GM21515 (cell line): Measurements from ENCODE around the gene SHMT2.
A peak's percentile ranks its signal among the peaks of the same experiment; 100 is the strongest.

Source experiments
- ATAC-seq: cut with Tn5 transposase; IDR thresholded peaks from one replicate; pipeline ENCODE4 v1.9.1; 2021; ENCODE audit not compliant: unreplicated experiment

SHMT2 gene

GRCh38 chr12:57238854-57239554 is 9.5 kb downstream of the SHMT2 start:
- peak; percentile 50 for ATAC-seq

GRCh38 chr12:57239587-57240065 is 10.1 kb downstream of the SHMT2 start:
- ATAC-seq, result no peak

- no peak for ATAC-seq
These were observed 10.8 kb downstream of the SHMT2 start for GRCh38 chr12:57240066-57240921.

GRCh38 chr12:57240926-57241401 is 11.5 kb downstream of the SHMT2 start:
- ATAC-seq, result no peak

GRCh38 chr12:57241402-57242310 is 12.1 kb downstream of the SHMT2 start:
- no peak for ATAC-seq

GRCh38 chr12:57242329-57242690 is 12.8 kb downstream of the SHMT2 start:
- ATAC-seq, result no peak

- ATAC-seq, result no peak
These were observed 13.4 kb downstream of the SHMT2 start for GRCh38 chr12:57242691-57243454.

- no peak for ATAC-seq
These were observed 14.2 kb downstream of the SHMT2 start for GRCh38 chr12:57243521-57244311.

- ATAC-seq, result no peak
These were observed 14.8 kb downstream of the SHMT2 start for GRCh38 chr12:57244312-57244696.

GRCh38 chr12:57247041-57247440 is 17.5 kb downstream of the SHMT2 start:
- ATAC-seq, result no peak

GRCh38 chr12:57248934-57249742 is 19.6 kb downstream of the SHMT2 start:
- no peak for ATAC-seq

- no peak for ATAC-seq
These were observed 21.0 kb downstream of the SHMT2 start for GRCh38 chr12:57250541-57250940.

- ATAC-seq, result no peak
These were observed 21.4 kb downstream of the SHMT2 start, which contains the start of gene STAC3 for GRCh38 chr12:57250956-57251355. TSS of gene STAC3 (minus strand) at chr12:57251187. CDS start at chr12:57249636, 1,551 bp downstream.

GRCh38 chr12:57254506-57255280 is 25.2 kb downstream of the SHMT2 start:
- ATAC-seq, result no peak

- ATAC-seq, result no peak
These were observed 26.4 kb downstream of the SHMT2 start for GRCh38 chr12:57255916-57256315.

- no peak for ATAC-seq
These were observed 29.8 kb downstream of the SHMT2 start for GRCh38 chr12:57258977-57259970.

GRCh38 chr12:57260366-57260765 is 30.9 kb downstream of the SHMT2 start:
- no peak for ATAC-seq
